Left ventricle myocardium inferior (tissue), 1 donor: ENCODE data around the gene MPG. TPM values are rescaled to one million over a fixed set of nuclear protein-coding genes. Genes with fewer than 3 reads are reported as not detected.

Source experiments
- DNase-seq: peaks from one replicate; pipeline ENCODE4 v3.0.0-alpha.2; 2020
- H3K27ac ChIP-seq: fragments of 200-600 bp; replicated peaks from 2 replicates; pipeline ENCODE4 v1.8.0; 2021
- H3K27me3 ChIP-seq: fragments of 200-600 bp; 2 replicates; pipeline ENCODE4 v1.8.0; 2021; ENCODE audit warnings: low read depth
- H3K36me3 ChIP-seq: fragments of 200-600 bp; 2 replicates; pipeline ENCODE4 v1.8.0; 2021
- H3K4me1 ChIP-seq: fragments of 200-600 bp; 2 replicates; pipeline ENCODE4 v1.8.0; 2021
- H3K4me3 ChIP-seq: fragments of 200-600 bp; 2 replicates; pipeline ENCODE4 v1.8.0; 2021; ENCODE audit warnings: mild to moderate bottlenecking, moderate library complexity
- H3K9me3 ChIP-seq: fragments of 200-600 bp; replicated peaks from 2 replicates; pipeline ENCODE4 v1.8.0; 2021
- intact Hi-C: fragments of 100-400 bp; cut with micrococcal nuclease; formaldehyde crosslinking; loops from one replicate; pipeline ENCODE4 v1.11.0; 2022
- total RNA-seq: library from RNA; stranded (reverse); fragmentation: NEBNext Ultra II Directional; extraction: Animal tissue kit (Norgen Biotek cat#: 25700); gene quantifications from one replicate; pipeline ENCODE4 v1.2.1, GENCODE V29; 2021
- TF ChIP-seq, protein P1 (sequence below): fragments of 200-600 bp; IDR thresholded peaks from 2 replicates; pipeline ENCODE4 v1.8.0; 2021; ENCODE audit warnings: antibody characterized with exemption, mild to moderate bottlenecking, borderline replicate concordance
- donor health status: DM: no; HTN: yes; CAD: no; lungs with severe emphysema.

The MPG gene
- total RNA-seq, 1 donor from 2014 or later = 44.5 TPM

DNA sequence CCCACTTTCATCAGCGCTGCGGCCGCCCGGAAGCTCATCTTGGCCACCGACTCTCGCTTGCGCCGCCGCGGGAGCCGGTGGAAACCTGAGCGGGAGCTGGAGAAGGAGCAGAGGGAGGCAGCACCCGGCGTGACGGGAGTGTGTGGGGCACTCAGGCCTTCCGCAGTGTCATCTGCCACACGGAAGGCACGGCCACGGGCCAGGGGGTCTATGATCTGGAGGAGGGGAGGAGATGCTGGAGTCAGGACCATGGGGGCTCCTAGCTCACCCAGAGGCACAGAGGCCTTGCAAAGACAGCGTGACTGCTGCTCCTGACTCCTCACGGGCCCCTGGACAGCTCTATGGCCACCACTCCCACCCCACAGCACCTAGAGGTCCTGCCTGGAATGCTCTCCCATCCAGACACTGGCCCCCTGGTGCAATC, 15.0 kb upstream of the MPG start:
- H3K4me1 ChIP-seq = peaks cover 34% of the 10 kb centered on the region
- intact Hi-C loops = no loop called here
- peaks cover 68% of the 10 kb centered on the region for H3K36me3 ChIP-seq
- TF ChIP-seq, protein P1, sequence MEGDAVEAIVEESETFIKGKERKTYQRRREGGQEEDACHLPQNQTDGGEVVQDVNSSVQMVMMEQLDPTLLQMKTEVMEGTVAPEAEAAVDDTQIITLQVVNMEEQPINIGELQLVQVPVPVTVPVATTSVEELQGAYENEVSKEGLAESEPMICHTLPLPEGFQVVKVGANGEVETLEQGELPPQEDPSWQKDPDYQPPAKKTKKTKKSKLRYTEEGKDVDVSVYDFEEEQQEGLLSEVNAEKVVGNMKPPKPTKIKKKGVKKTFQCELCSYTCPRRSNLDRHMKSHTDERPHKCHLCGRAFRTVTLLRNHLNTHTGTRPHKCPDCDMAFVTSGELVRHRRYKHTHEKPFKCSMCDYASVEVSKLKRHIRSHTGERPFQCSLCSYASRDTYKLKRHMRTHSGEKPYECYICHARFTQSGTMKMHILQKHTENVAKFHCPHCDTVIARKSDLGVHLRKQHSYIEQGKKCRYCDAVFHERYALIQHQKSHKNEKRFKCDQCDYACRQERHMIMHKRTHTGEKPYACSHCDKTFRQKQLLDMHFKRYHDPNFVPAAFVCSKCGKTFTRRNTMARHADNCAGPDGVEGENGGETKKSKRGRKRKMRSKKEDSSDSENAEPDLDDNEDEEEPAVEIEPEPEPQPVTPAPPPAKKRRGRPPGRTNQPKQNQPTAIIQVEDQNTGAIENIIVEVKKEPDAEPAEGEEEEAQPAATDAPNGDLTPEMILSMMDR = no peak
- no peaks in the 10 kb centered on the region for H3K9me3 ChIP-seq
- no peak overlapping the region for H3K27ac ChIP-seq
- no peaks in the 10 kb centered on the region for H3K27me3 ChIP-seq
- no peak for DNase-seq
- H3K4me3 ChIP-seq = no peak overlapping the region

DNA sequence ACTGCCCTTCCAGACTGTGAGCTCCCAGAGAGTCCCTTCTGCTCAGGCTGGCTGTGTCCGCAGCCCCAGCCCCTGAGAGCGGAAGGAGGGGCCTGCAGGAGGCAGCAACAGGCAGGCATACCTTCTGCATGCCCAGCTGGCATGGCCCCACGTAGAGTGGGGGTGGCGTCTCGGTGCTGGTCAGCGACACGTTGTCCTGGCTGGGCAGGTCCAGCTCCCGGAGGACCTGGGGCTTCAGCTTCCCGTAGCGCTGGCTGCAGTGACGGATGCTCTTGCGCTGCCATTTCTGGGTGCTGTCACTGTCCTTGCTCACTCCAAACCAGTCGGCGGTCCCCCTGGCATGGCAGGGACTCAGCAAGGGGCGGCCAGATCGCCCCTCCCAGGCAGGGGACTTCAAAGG, 14.6 kb upstream of the MPG start:
- TF ChIP-seq, protein P1 = no peak
- Histone ChIP-seq H3K27ac (no peak overlapping the region), H3K36me3 (peaks cover 64% of the 10 kb centered on the region), H3K27me3 (no peaks in the 10 kb centered on the region), H3K4me1 (peaks cover 39% of the 10 kb centered on the region), H3K9me3 (no peaks in the 10 kb centered on the region), H3K4me3 (no peak overlapping the region)
- DNase-seq = no peak
- intact Hi-C loops = no loop called here

DNA sequence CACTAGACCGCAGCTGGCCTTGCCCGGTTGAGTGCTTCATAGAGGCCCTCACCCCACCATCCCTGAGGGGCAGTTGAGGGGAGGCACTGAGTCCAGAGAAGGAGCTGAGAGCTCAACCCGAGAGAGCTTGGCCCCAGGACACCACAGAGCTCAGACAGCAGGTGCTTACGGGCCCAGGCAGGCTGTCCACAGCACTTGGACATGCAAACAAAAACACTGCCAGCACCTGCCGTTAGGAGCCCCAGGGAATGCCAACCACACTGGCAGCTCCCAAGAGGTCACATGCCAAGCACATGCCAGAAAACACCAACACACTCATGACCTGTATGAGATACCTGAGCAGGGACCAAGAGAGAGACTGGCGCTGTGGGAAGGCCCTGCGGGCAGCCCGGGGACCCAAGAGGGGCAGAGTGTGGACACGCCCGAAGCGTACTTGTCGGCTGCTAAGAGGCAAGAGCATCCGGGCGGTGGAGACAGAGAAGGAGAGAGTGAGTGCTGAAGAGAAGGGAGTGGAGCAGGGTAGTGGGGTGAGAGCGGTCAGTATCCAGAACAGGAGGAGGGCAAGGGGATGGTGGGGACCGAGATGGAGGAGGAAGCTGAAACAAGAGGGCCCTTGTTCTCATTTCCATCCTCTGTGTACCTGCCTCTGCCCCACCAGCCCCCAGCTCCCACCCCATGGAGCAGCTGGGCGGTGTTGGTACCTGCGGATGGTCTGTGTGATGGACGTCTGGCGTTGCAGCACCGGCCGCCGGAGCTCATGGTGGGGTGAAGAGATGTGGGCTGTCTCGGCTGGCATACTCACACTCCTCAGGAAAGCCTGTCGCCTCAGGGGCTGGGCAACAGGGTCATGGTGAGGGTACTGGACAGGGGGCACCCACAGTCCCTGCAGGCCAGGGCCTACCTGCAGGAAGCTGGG, 13.8 kb upstream of the MPG start:
- H3K9me3 ChIP-seq = no peaks in the 10 kb centered on the region
- H3K27me3 ChIP-seq = no peaks in the 10 kb centered on the region
- intact Hi-C loops = no loop called here
- no peak for DNase-seq
- H3K4me1 ChIP-seq = peaks cover 46% of the 10 kb centered on the region
- H3K36me3 ChIP-seq = peaks cover 56% of the 10 kb centered on the region
- H3K27ac ChIP-seq = no peak overlapping the region
- H3K4me3 ChIP-seq = no peak overlapping the region
- TF ChIP-seq, protein P1 = no peak

DNA sequence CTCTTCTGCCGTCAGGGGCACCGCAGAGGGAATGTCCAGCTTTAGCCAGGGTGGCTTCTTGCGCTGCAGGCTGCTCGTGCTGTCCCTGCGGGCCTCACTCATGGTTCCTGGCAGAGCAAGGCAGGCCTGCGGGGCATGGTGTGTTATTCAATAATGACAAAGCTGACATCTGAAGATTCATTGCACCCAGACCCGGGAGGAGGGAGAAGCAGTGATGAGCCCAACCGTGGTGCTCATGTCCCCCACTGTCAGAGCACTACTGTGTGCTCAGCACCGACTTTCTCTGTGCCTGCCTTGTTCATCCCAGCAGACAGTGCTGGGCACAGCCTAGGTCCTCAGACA, 13.1 kb upstream of the MPG start:
- no peaks in the 10 kb centered on the region for H3K9me3 ChIP-seq
- H3K4me1 ChIP-seq = peaks cover 53% of the 10 kb centered on the region
- H3K27me3 ChIP-seq = no peaks in the 10 kb centered on the region
- H3K27ac ChIP-seq = no peak overlapping the region
- intact Hi-C loops = no loop called here
- DNase-seq = no peak
- peaks cover 49% of the 10 kb centered on the region for H3K36me3 ChIP-seq
- TF ChIP-seq, protein P1 = no peak
- H3K4me3 ChIP-seq = no peak overlapping the region

DNA sequence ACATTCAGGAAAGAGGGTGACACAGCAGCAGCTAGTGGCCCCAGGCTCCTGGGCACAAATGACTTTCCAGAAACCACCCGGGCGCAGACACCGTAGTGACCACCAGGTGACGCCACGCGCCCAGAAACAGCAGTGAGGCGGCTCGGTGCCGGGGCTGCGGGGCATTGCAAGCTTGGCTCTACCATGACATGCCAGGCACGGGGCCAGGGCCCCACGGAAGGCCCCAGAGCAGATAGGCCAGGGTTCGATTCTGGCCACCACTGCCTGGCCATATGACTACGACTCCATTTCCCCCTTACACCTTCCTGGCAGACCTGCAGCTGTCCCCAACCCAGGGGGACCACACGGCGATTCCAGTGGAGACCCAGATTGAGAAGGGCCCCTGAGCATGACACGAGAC, 12.3 kb upstream of the MPG start:
- Histone ChIP-seq H3K9me3 (no peaks in the 10 kb centered on the region), H3K36me3 (peaks cover 41% of the 10 kb centered on the region), H3K27ac (peak overlapping the region; percentile 18), H3K27me3 (no peaks in the 10 kb centered on the region), H3K4me3 (no peak overlapping the region), H3K4me1 (peaks cover 61% of the 10 kb centered on the region)
- TF ChIP-seq, protein P1 = no peak
- DNase-seq = peak; percentile 85
- intact Hi-C loops = no loop called here
